Choroid plexus epithelial cell (primary cell): ENCODE data around the gene CERK.
"Not testable (repeated sequence)": the region's sequence is repeated elsewhere in the genome, so short reads cannot be mapped to it uniquely, and the experiment has no call there.

Source experiments
- DNase-seq: peaks from one replicate; pipeline ENCODE4 v3.0.0-alpha.2; 2010; ENCODE audit warnings: low read depth
- H3K4me3 ChIP-seq: 2 replicates; pipeline ENCODE4 v1.5.1; 2011; ENCODE audit warnings: low read depth, mild to moderate bottlenecking, control low read depth, low read length, moderate library complexity
- CTCF ChIP-seq: conservative IDR thresholded peaks from 2 replicates; pipeline ENCODE4 v1.5.1; 2011; ENCODE audit warnings: low read depth, mild to moderate bottlenecking, control low read depth, inconsistent platforms, low read length, moderate library complexity

CERK gene

GRCh38 chr22:46653596-46653995 is 84.5 kb downstream of the CERK start:
- no peak for DNase-seq
- no peak overlapping the region for H3K4me3 ChIP-seq
- TF ChIP-seq CTCF, result no peak

- peak; percentile 11 for TF ChIP-seq CTCF
- peak overlapping the region; percentile 50 for H3K4me3 ChIP-seq
- peak; percentile 76 for DNase-seq
Observed at GRCh38 chr22:46652847-46653331, 85.2 kb downstream of the CERK start.

DNA sequence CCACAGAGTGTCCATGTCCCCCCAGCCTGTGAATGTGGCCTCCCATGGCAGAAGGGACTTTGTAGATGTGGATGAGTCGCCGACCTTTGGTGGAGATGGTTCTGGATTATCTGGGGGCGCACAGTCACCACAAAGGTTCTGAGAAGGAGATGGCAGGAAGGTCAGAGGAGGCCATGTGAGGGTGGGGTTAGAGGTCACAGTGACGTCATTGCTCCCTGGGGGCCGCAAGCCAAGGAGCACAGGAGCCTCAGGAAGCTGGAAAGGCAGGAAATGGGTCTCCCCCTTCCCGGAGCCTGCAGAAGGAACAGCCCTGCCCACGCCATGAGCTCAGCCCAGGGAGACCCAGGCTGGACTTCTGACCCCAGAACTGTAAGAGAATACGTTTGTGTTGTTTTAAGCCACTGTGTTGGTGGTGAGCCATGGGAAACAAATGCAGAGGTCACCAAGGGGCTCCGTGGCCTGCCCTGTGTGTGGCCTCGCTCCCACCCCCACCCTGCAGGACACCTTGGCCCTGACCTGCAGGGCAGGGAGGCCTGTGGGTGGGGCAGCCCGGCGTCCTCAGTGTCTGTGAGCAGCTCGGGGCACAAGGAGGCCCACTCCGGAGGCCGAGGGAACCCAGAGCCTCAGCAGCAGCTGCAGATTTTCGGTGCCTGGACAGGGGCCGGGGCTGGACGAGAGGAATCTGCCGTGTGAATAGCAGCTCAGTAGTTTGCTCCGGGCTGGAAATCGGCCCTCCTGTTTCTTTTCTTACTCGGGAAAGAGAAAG is 85.8 kb downstream of the CERK start:
- H3K4me3 ChIP-seq, result no peak overlapping the region
- peak; percentile 79 for DNase-seq
- no peak for TF ChIP-seq CTCF

- no peak for TF ChIP-seq CTCF
- H3K4me3 ChIP-seq, result no peak overlapping the region
- DNase-seq, result no peak
Observed at GRCh38 chr22:46651316-46651715, 86.7 kb downstream of the CERK start.

- no peak overlapping the region for H3K4me3 ChIP-seq
- DNase-seq, result no peak
- no peak for TF ChIP-seq CTCF
Observed at GRCh38 chr22:46650078-46650810, 87.8 kb downstream of the CERK start.

DNA sequence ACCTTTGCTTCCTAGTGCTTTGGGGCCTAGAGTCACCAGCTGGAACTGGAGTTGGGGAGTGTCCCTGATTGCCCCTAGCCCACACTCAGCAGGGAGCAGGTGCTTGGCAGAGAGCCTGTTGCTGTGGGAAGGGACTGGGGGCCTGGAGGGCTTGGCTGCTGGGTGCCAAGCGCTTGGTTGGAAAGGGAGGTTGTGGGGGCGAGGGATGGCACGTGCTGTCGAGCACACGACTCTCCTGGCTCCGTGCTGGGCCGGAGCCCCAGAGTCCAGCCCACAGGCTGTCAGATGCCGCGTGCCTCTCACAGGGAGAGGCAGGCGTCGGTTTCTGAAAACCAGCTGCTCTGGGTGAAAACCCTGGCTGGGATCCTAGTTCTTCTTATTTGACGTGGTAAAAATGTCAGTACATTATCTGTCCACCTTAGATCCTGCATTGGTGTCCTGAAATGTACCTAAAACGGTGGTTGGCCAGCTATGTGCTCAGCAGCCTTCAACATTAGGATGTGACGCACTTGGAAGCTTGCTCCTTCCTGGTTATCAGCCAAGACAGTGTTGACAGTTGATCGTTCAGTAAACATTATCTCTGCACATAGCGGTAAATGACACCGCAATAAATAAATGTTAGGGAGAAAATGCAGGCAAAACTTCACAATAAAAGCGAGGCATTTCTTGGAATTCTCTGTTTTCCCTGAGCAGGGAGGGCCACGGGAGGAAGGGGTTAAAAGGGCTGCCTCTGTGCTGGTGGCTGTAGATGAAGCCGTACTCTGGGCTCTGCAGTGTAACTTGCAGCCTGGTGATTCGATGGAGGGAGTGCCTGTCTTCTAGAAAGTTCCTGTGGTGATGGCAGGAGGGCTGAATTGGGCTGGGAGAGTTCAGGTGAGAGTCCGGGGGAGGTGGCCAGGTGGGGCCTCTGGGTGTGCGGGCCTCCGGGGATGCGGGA is 88.6 kb downstream of the CERK start:
- TF ChIP-seq CTCF, result no peak
- DNase-seq, result peak; percentile 87
- no peak overlapping the region for H3K4me3 ChIP-seq

- not testable (repeated sequence) for H3K4me3 ChIP-seq, DNase-seq
Observed at GRCh38 chr22:46648225-46648820, 89.7 kb downstream of the CERK start.
